ENCODE measurements around the gene ANO3. TPM values are rescaled to one million over a fixed set of nuclear protein-coding genes. Genes with fewer than 3 reads are reported as not detected.

The ANO3 gene
- total RNA-seq, 1 donor from 2014 or later, result 0.27 TPM

- ATAC-seq, result no peak
- no peak for TF ChIP-seq CTCF (IDR thresholded peaks at IDR 0.05)
- Histone ChIP-seq H3K4me3 (no peak overlapping the region), H3K9me3 (no peaks in the 10 kb centered on the region), H3K27ac (no peak overlapping the region), H3K4me1 (no peaks in the 10 kb centered on the region), H3K36me3 (no peaks in the 10 kb centered on the region), H3K27me3 (ENCODE audit: low read depth) (no peaks in the 10 kb centered on the region)
- DNase-seq, result no peak
- intact Hi-C loops (cut with DNase I), result no loop called here
These were observed 320.0 kb downstream of the ANO3 start for GRCh38 chr11:26651916-26652315.

GRCh38 chr11:26655287-26655686, 323.4 kb downstream of the ANO3 start:
- DNase-seq (no peak), ATAC-seq (no peak)
- Histone ChIP-seq H3K27ac (no peak overlapping the region), H3K36me3 (no peaks in the 10 kb centered on the region), H3K9me3 (no peaks in the 10 kb centered on the region), H3K27me3 (ENCODE audit: low read depth) (no peaks in the 10 kb centered on the region), H3K4me1 (no peaks in the 10 kb centered on the region), H3K4me3 (no peak overlapping the region)
- intact Hi-C loops (cut with DNase I), result no loop called here
- TF ChIP-seq CTCF (IDR thresholded peaks at IDR 0.05), result no peak

GRCh38 chr11:26662916-26663315, 331.0 kb downstream of the ANO3 start:
- intact Hi-C loops (cut with DNase I), result no loop called here
- ATAC-seq (no peak), DNase-seq (no peak)
- Histone ChIP-seq H3K36me3 (no peaks in the 10 kb centered on the region), H3K4me1 (no peaks in the 10 kb centered on the region), H3K27me3 (ENCODE audit: low read depth) (no peaks in the 10 kb centered on the region), H3K4me3 (no peak overlapping the region), H3K9me3 (no peaks in the 10 kb centered on the region), H3K27ac (no peak overlapping the region)
- no peak for TF ChIP-seq CTCF (IDR thresholded peaks at IDR 0.05)

GRCh38 chr11:26665036-26665435, 333.1 kb downstream of the ANO3 start:
- Histone ChIP-seq H3K27me3 (ENCODE audit: low read depth) (no peaks in the 10 kb centered on the region), H3K27ac (no peak overlapping the region), H3K9me3 (no peaks in the 10 kb centered on the region), H3K4me3 (no peak overlapping the region), H3K4me1 (no peaks in the 10 kb centered on the region), H3K36me3 (no peaks in the 10 kb centered on the region)
- DNase-seq, result no peak
- no peak for ATAC-seq
- intact Hi-C loops (cut with DNase I), result no loop called here
- no peak for TF ChIP-seq CTCF (IDR thresholded peaks at IDR 0.05)

GRCh38 chr11:26665946-26666345, 334.0 kb downstream of the ANO3 start:
- Histone ChIP-seq H3K4me1 (no peaks in the 10 kb centered on the region), H3K4me3 (no peak overlapping the region), H3K27ac (no peak overlapping the region), H3K27me3 (ENCODE audit: low read depth) (no peaks in the 10 kb centered on the region), H3K36me3 (no peaks in the 10 kb centered on the region), H3K9me3 (no peaks in the 10 kb centered on the region)
- ATAC-seq, result no peak
- DNase-seq, result no peak
- TF ChIP-seq CTCF (IDR thresholded peaks at IDR 0.05), result no peak
- intact Hi-C loops (cut with DNase I), result no loop called here
